Measurements from ENCODE around the gene CXCL10.
"Not testable (repeated sequence)": the region's sequence is repeated elsewhere in the genome, so short reads cannot be mapped to it uniquely, and the experiment has no call there.

DNA sequence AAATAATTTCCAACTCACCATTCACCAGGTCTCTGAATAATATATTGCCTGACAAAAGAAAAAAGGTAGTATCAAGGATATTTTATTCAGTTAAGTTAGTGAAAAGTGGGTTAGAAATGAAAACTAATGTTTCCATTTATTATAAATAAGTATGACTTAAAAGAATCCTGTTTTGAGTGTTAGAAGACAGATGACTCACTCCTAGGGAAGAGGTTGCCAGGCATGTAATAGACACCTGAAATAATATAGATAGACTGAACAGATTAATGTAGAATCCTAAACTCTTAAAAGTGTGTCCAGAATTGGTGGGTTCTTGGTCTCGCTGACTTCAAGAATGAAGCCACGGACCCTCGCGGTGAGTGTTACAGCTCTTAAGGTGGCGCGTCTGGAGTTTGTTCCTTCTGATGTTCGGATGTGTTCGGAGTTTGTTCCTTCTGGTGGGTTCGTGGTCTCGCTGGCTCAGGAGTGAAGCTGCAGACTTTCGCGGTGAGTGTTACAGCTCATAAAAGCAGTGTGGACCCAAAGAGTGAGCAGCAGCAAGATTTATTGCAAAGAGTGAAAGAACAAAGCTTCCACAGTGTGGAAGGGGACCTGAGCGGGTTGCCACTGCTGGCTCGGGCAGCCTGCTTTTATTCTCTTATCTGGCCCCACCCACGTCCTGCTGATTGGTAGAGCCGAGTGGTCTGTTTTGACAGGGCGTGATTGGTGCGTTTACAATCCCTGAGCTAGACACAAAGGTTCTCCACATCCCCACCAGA lies 19.1 kb upstream of the CXCL10 start:
- not testable (repeated sequence) for TF ChIP-seq POLR2A (IDR thresholded peaks at IDR 0.05; ENCODE audit: low read depth); POLR2AphosphoS5 (IDR thresholded peaks at IDR 0.05); EP300 (IDR thresholded peaks at IDR 0.05)
- TF ChIP-seq, protein P1, sequence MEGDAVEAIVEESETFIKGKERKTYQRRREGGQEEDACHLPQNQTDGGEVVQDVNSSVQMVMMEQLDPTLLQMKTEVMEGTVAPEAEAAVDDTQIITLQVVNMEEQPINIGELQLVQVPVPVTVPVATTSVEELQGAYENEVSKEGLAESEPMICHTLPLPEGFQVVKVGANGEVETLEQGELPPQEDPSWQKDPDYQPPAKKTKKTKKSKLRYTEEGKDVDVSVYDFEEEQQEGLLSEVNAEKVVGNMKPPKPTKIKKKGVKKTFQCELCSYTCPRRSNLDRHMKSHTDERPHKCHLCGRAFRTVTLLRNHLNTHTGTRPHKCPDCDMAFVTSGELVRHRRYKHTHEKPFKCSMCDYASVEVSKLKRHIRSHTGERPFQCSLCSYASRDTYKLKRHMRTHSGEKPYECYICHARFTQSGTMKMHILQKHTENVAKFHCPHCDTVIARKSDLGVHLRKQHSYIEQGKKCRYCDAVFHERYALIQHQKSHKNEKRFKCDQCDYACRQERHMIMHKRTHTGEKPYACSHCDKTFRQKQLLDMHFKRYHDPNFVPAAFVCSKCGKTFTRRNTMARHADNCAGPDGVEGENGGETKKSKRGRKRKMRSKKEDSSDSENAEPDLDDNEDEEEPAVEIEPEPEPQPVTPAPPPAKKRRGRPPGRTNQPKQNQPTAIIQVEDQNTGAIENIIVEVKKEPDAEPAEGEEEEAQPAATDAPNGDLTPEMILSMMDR (IDR thresholded peaks at IDR 0.05), result not testable (repeated sequence)
